Keratinocyte (primary cell): Measurements from ENCODE around the gene ARMH1. TPM values are rescaled to one million over a fixed set of nuclear protein-coding genes. Genes with fewer than 3 reads are reported as not detected.
"Not testable (repeated sequence)": the region's sequence is repeated elsewhere in the genome, so short reads cannot be mapped to it uniquely, and the experiment has no call there.

ENCODE experiments used
- DNase-seq: peaks from one replicate; pipeline ENCODE4 v3.0.0-alpha.2; 2011; ENCODE audit warnings: low read depth, missing footprints, low spot score
- FAIRE-seq: peaks from 2 replicates; lab custom pipeline; 2011; peaks lifted over from hg19 to GRCh38; lab: Jason Lieb, UNC
- H2AFZ ChIP-seq: 2 replicates; pipeline ENCODE4 v1.6.0; 2012; ENCODE audit warnings: low read length, control low read depth, inconsistent platforms; ENCODE audit not compliant: control insufficient read depth
- H3K27ac ChIP-seq: 2 replicates; pipeline ENCODE4 v1.5.1; 2011; ENCODE audit warnings: low read length; ENCODE audit not compliant: control insufficient read depth, insufficient read depth
- H3K27me3 ChIP-seq: 3 replicates; pipeline ENCODE4 v1.6.0; 2011; ENCODE audit warnings: low read length; ENCODE audit not compliant: control insufficient read depth, insufficient read depth; ENCODE audit errors: extremely low read depth
- H3K36me3 ChIP-seq, 2 experiments: 2 replicates in 1 of 2; 3 replicates in 1 of 2; pipeline ENCODE4 v1.5.1; 2011; ENCODE audit warnings: low read length in 2 of 2, mild to moderate bottlenecking in 1 of 2; ENCODE audit not compliant: control insufficient read depth in 2 of 2, insufficient read depth in 2 of 2; ENCODE audit errors: extremely low read depth in 1 of 2
- H3K4me1 ChIP-seq: 3 replicates; pipeline ENCODE4 v1.5.1; 2011; ENCODE audit warnings: low read length; ENCODE audit not compliant: control insufficient read depth, insufficient read depth; ENCODE audit errors: extremely low read depth
- H3K4me2 ChIP-seq: 3 replicates; pipeline ENCODE4 v1.6.0; 2011; ENCODE audit warnings: low read depth, low read length; ENCODE audit not compliant: control insufficient read depth, insufficient read depth; ENCODE audit errors: extremely low read depth
- H3K4me3 ChIP-seq, 3 experiments: fragments of 200-600 bp in 1 of 3; sonication (generic) in 1 of 3; 2 replicates in 2 of 3; 3 replicates in 1 of 3; pipeline ENCODE4 v1.5.1; 2011 to 2016; ENCODE audit warnings: low read length in 3 of 3, mild to moderate bottlenecking in 3 of 3, control low read depth in 2 of 3, inconsistent platforms in 1 of 3, low read depth in 1 of 3, mixed read lengths in 1 of 3, mixed run types in 1 of 3, moderate library complexity in 1 of 3; ENCODE audit not compliant: control insufficient read depth in 2 of 3, insufficient read depth in 2 of 3; ENCODE audit errors: extremely low read depth in 1 of 3
- H3K79me2 ChIP-seq: 2 replicates; pipeline ENCODE4 v1.6.0; 2012; ENCODE audit warnings: low read length; ENCODE audit not compliant: control insufficient read depth, insufficient read depth
- H3K9ac ChIP-seq: 3 replicates; pipeline ENCODE4 v1.6.0; 2011; ENCODE audit warnings: low read length; ENCODE audit not compliant: control insufficient read depth, insufficient read depth; ENCODE audit errors: extremely low read depth
- H3K9me1 ChIP-seq: 3 replicates; pipeline ENCODE4 v1.6.0; 2011; ENCODE audit warnings: low read length; ENCODE audit not compliant: control insufficient read depth, insufficient read depth; ENCODE audit errors: extremely low read depth
- H3K9me3 ChIP-seq: 2 replicates; pipeline ENCODE4 v1.5.1; 2012; ENCODE audit warnings: low read depth, low read length; ENCODE audit not compliant: control insufficient read depth
- H4K20me1 ChIP-seq: 3 replicates; pipeline ENCODE4 v1.6.0; 2011; ENCODE audit warnings: low read length; ENCODE audit not compliant: control insufficient read depth, insufficient read depth; ENCODE audit errors: extremely low read depth
- EZH2 ChIP-seq: IDR thresholded peaks from one replicate; pipeline ENCODE4 v1.6.1; 2012; ENCODE audit warnings: inconsistent platforms, mild to moderate bottlenecking, low read length, moderate library complexity
- dilution Hi-C: fragments of 300-500 bp; cut with MboI; formaldehyde crosslinking; loops from one replicate; pipeline ENCODE4 v1.7.0; 2020; ENCODE audit warnings: low sequenced_read_pairs; ENCODE audit not compliant: extremely low pct_ligation_motif_present
- polyA plus RNA-seq, 5 experiments: library from polyadenylated mRNA; depleted of rRNA in 3 of 5; stranded (reverse) in 3 of 5; stranded (forward) in 1 of 5; unstranded in 1 of 5; fragments of >200 nt; gene quantifications; 1 replicate in 1 of 5; 2 replicates in 3 of 5; 3 replicates in 1 of 5; pipeline versions ENCODE4 v1.2.1 to v1.2.3, GENCODE V29; 2011 to 2012; ENCODE audit warnings: missing spikeins in 2 of 5, low read depth in 1 of 5, low replicate concordance in 1 of 5
- TF ChIP-seq, protein P1 (sequence below), 3 experiments: IDR thresholded peaks in 1 of 3; conservative IDR thresholded peaks in 1 of 3; optimal IDR thresholded peaks in 1 of 3; 2 replicates in 2 of 3; 3 replicates in 1 of 3; pipeline versions ENCODE3 to v1.5.1; 2011; ENCODE audit warnings: low read length in 3 of 3, mild to moderate bottlenecking in 3 of 3, moderate library complexity in 2 of 3, control low read depth in 1 of 3, inconsistent platforms in 1 of 3; ENCODE audit not compliant: insufficient read depth in 2 of 3; ENCODE audit errors: extremely low read depth in 1 of 3

ARMH1 gene
- polyA plus RNA-seq, 1 donor (not counting 4 experiments of a cell fraction or from before 2014, with no cell fraction given): 0.22 TPM

DNA sequence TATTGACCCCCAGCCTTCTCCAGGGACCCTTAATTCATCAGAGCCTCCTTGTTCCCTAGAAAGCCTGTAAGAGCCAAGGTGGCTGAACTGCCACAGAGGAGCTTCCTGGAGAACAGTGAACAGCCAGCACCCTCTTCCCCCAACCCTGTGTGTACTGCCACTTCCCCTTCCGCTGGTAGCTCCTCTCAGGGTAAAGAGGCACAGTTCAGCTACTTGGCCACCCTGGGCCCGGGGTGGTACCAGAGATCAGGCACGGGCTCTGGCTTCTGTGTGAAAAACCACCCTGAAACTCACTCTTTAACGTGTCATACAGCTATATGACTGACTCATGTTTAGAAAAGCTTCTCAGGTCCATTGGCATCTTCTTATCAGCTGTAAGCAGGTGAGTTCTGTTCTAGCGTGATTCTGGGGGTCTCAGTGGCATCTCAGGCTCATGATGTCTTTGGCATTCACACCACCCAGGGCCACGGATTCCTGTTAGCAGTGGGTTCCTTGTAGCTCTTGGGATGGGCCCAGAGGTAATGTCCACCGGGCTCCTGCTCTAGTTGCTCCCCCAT lies 22.4 kb downstream of the ARMH1 start:
- dilution Hi-C loops: no loop called here
- no peak overlapping the region for H2AFZ ChIP-seq
- no peak for DNase-seq
- no peak for FAIRE-seq
- H4K20me1 ChIP-seq: no peaks in the 10 kb centered on the region
- no peak overlapping the region for H3K9ac ChIP-seq
- H3K36me3 ChIP-seq: no peaks in the 10 kb centered on the region
- H3K4me3 ChIP-seq: no peak overlapping the region
- H3K4me1 ChIP-seq: no peaks in the 10 kb centered on the region
- no peaks in the 10 kb centered on the region for H3K79me2 ChIP-seq
- H3K4me2 ChIP-seq: no peak overlapping the region
- H3K27me3 ChIP-seq: peaks cover 7% of the 10 kb centered on the region
- TF ChIP-seq EZH2: no peak
- TF ChIP-seq, protein P1, sequence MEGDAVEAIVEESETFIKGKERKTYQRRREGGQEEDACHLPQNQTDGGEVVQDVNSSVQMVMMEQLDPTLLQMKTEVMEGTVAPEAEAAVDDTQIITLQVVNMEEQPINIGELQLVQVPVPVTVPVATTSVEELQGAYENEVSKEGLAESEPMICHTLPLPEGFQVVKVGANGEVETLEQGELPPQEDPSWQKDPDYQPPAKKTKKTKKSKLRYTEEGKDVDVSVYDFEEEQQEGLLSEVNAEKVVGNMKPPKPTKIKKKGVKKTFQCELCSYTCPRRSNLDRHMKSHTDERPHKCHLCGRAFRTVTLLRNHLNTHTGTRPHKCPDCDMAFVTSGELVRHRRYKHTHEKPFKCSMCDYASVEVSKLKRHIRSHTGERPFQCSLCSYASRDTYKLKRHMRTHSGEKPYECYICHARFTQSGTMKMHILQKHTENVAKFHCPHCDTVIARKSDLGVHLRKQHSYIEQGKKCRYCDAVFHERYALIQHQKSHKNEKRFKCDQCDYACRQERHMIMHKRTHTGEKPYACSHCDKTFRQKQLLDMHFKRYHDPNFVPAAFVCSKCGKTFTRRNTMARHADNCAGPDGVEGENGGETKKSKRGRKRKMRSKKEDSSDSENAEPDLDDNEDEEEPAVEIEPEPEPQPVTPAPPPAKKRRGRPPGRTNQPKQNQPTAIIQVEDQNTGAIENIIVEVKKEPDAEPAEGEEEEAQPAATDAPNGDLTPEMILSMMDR (optimal IDR thresholded peaks at IDR 0.05 in 1 of 3, IDR thresholded peaks at IDR 0.05 in 1 of 3, conservative IDR thresholded peaks at IDR 0.05 in 1 of 3; ENCODE audit: extremely low read depth in 1 of 3, insufficient read depth in 2 of 3, low read length in 3 of 3): no peak
- no peaks in the 10 kb centered on the region for H3K9me3 ChIP-seq
- H3K27ac ChIP-seq: no peak overlapping the region
- H3K9me1 ChIP-seq: no peaks in the 10 kb centered on the region

DNA sequence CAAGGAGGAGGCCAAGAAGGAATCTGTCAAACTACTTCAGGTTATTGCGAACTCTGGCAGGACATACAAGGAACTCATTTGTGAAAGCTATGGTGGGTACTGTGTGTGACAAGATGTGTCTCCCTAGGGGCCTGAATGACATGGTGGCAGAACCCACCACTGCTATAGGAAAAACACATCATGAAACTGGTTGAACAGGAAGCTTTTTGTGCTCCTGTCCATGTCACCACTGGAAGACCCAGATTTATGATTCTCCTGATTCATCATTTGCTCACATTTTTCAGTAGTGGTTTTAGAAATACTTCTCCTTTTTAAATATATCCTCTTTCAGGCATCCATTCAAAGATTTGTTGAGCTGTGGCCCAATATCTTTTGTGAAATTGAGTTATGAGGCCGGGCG lies 23.6 kb downstream of the ARMH1 start:
- Histone ChIP-seq H3K4me2 (no peak overlapping the region), H3K9me3 (no peaks in the 10 kb centered on the region), H4K20me1 (no peaks in the 10 kb centered on the region), H3K79me2 (no peaks in the 10 kb centered on the region), H3K4me1 (no peaks in the 10 kb centered on the region), H3K4me3 (no peak overlapping the region), H3K27me3 (peaks cover 7% of the 10 kb centered on the region), H3K27ac (no peak overlapping the region), H3K36me3 (no peaks in the 10 kb centered on the region), H3K9ac (no peak overlapping the region), H3K9me1 (no peaks in the 10 kb centered on the region), H2AFZ (no peak overlapping the region)
- TF ChIP-seq EZH2: no peak
- TF ChIP-seq, protein P1 (optimal IDR thresholded peaks at IDR 0.05 in 1 of 3, IDR thresholded peaks at IDR 0.05 in 1 of 3, conservative IDR thresholded peaks at IDR 0.05 in 1 of 3; ENCODE audit: extremely low read depth in 1 of 3, insufficient read depth in 2 of 3, low read length in 3 of 3): no peak
- no peak for DNase-seq
- no peak for FAIRE-seq
- dilution Hi-C loops: no loop called here

DNA sequence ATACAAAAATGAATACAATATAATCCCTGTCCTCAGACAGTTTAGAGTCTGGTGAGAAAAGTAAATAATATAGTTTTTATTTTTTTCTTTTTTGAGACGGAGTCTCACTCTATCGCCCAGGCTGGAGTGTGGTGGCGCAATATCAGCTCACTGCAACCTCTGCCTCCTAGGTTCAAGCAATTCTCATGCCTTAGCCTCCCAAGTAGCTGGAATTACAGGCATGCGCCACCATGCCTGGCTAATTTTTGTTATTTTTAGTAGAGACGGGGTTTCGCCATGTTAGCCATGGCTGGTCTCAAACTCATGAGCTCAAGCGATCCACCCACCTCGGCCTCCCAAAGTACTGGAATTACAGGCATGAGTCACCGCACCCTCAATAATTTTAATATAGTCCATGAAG lies 24.9 kb downstream of the ARMH1 start:
- H3K4me1 ChIP-seq, H3K9ac ChIP-seq, H3K4me2 ChIP-seq, dilution Hi-C loops, H3K27ac ChIP-seq, H3K36me3 ChIP-seq, DNase-seq, H3K9me1 ChIP-seq, H3K4me3 ChIP-seq, FAIRE-seq, H2AFZ ChIP-seq, H3K27me3 ChIP-seq, H3K79me2 ChIP-seq, H4K20me1 ChIP-seq, H3K9me3 ChIP-seq: not testable (repeated sequence)
